Measurements from ENCODE around the gene ATRN.

DNA sequence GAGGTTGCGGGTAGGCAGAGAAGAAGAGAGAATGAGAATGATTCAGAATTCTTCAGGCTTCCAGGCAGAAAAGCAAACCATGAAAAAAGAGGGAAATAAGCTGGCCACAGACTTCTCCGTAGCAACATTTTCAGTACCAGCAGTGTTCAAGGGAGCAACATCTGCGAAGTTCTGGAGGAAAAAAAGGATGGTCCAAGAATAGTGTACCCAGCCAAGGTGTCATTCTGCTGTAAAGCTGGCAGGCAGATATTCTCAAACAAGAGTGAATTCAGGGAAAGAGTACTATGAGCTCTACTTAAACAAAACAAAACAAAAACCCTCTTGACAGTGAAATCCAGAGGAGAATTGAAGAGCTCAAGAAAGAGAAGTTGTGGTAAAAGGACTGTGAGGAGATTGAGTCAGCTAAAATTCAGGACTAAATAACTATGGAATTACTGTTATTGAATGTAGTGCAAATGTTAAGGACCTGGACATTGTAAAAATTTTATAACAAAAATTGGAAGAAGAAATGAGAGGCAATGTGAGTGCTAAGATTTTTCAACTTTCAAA is 86.5 kb downstream of the ATRN start:
- TF ChIP-seq, protein P1, sequence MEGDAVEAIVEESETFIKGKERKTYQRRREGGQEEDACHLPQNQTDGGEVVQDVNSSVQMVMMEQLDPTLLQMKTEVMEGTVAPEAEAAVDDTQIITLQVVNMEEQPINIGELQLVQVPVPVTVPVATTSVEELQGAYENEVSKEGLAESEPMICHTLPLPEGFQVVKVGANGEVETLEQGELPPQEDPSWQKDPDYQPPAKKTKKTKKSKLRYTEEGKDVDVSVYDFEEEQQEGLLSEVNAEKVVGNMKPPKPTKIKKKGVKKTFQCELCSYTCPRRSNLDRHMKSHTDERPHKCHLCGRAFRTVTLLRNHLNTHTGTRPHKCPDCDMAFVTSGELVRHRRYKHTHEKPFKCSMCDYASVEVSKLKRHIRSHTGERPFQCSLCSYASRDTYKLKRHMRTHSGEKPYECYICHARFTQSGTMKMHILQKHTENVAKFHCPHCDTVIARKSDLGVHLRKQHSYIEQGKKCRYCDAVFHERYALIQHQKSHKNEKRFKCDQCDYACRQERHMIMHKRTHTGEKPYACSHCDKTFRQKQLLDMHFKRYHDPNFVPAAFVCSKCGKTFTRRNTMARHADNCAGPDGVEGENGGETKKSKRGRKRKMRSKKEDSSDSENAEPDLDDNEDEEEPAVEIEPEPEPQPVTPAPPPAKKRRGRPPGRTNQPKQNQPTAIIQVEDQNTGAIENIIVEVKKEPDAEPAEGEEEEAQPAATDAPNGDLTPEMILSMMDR (IDR thresholded peaks at IDR 0.05 in 4 of 5, conservative IDR thresholded peaks at IDR 0.05 in 1 of 5): no peak
- TF ChIP-seq POLR2A (IDR thresholded peaks at IDR 0.05): no peak
